ENCODE measurements around the gene SYTL3. TPM values are rescaled to one million over a fixed set of nuclear protein-coding genes. Genes with fewer than 3 reads are reported as not detected.

Gene SYTL3
- total RNA-seq, 4 donors from 2014 or later = 2.4 to 6.4 (median 2.9) TPM

DNA sequence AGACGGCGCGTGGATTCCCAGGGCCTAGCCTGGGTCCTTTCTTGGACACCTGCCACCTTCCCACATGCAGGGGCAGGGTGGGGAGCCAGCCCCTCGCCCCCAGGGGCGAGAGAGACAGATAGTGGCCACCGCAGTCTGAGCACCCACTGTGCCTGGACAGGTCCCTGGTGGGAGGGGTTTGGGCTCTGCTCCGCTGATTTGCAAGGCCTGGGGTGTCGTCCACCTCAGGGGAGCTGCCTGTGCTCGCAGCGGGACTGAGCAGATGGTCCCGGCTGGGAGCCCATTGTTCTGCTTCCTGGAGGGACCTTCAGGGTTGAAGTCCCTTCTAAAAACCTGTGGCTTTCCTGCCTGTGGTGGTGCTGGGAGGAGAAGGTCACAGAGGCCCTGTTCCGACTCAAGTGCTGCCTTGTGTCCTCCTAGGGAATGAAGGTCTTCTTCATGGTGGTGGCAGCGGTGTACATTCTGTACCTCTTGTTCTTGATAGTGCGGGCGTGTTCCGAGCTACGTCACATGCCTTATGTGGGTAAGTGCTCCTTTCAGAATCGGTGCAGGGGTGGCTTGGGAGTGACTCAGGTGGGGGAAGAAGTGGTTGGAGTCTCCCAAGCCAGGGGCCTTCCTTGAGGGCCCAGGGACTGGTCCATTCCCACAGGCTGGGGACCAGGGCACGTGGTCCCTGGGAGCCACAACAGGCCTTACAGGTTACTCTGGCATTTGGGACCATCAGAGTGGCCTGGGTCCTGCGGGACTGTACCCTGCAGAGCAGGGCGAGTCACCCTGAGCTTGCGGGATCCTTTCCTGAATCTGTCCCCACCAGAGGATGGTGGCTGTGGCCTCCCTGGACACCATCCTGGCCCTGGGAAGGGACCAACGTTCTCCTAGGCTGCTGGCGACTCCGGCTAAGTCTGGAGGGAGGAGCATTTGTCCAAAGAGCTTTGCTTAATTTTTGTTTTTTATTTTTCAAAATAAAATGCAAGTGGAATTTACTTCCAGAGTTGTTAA, 24.9 kb upstream of the SYTL3 start:
- Histone ChIP-seq H3K27ac (no peak overlapping the region), H3K4me3 (no peak overlapping the region), H3K9me3 (no peaks in the 10 kb centered on the region), H3K27me3 (no peaks in the 10 kb centered on the region), H3K4me1 (peaks cover 0 to 2% (median 0%) of the 10 kb centered on the region in 4 donors), H3K36me3 (peaks cover 0 to 12% (median 4%) of the 10 kb centered on the region in 4 donors)
- WGBS, 2 donors (ENCODE audit: low coverage in 1 of 2) = 92% methylated on average over 25 of the region's 25 CpGs; no CpG with 5 or more reads in 1 of the 2 donors
- in situ Hi-C loops (cut with MboI; ENCODE audit: low pct_ligation_motif_present in 1 of 4, low pct_unique_long_range_greater_than_20kb in 1 of 4, low sequenced_read_pairs in 3 of 4) = loop anchor here in 2 of 4 donors (25.0 kb wide), 1 partner anchor 413 kb away; no protein-coding TSS in a partner anchor
- intact Hi-C loops (cut with DNase I; ENCODE audit: low total_unique reads) = no loop called here
- TF ChIP-seq POLR2A (IDR thresholded peaks at IDR 0.05) (no peak), POLR2AphosphoS5 (IDR thresholded peaks at IDR 0.05) (no peak), EP300 (IDR thresholded peaks at IDR 0.05; ENCODE audit: low read depth) (no peak)
- TF ChIP-seq, protein P1, sequence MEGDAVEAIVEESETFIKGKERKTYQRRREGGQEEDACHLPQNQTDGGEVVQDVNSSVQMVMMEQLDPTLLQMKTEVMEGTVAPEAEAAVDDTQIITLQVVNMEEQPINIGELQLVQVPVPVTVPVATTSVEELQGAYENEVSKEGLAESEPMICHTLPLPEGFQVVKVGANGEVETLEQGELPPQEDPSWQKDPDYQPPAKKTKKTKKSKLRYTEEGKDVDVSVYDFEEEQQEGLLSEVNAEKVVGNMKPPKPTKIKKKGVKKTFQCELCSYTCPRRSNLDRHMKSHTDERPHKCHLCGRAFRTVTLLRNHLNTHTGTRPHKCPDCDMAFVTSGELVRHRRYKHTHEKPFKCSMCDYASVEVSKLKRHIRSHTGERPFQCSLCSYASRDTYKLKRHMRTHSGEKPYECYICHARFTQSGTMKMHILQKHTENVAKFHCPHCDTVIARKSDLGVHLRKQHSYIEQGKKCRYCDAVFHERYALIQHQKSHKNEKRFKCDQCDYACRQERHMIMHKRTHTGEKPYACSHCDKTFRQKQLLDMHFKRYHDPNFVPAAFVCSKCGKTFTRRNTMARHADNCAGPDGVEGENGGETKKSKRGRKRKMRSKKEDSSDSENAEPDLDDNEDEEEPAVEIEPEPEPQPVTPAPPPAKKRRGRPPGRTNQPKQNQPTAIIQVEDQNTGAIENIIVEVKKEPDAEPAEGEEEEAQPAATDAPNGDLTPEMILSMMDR (IDR thresholded peaks at IDR 0.05) = no peak
- no peak for DNase-seq

DNA sequence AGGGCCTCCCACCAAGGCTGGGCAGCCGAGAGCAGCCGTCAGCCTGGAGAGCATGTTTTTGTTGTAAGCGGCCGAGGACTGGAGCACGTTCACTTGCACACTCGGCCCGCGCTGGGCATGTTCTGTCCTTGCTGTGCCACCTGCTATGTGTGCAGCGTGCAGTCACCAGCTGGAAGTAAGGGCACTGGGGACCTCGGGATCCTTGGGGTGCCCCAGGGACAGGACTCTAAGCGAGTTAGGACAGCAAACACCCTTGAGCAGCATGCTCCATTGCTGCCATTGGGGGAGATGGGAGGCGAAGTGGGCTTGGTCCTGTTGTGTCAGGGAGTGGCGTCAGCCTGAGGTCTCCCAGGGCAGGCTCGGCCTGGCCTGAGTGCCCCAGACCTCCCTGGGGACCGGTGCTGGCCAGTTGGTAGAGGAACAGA, 24.0 kb upstream of the SYTL3 start:
- intact Hi-C loops (cut with DNase I; ENCODE audit: low total_unique reads) = no loop called here
- no peak overlapping the region for H3K4me3 ChIP-seq
- no peak for DNase-seq
- in situ Hi-C loops (cut with MboI; ENCODE audit: low pct_ligation_motif_present in 1 of 4, low pct_unique_long_range_greater_than_20kb in 1 of 4, low sequenced_read_pairs in 3 of 4) = no loop called here
- no peaks in the 10 kb centered on the region for H3K27me3 ChIP-seq
- H3K4me1 ChIP-seq = peaks cover 4 to 11% (median 8%) of the 10 kb centered on the region in 4 donors
- no peak overlapping the region for H3K27ac ChIP-seq
- whole genome bisulfite sequencing, 2 donors (ENCODE audit: low coverage in 1 of 2) = 90% methylated on average over 15 of the region's 15 CpGs; no CpG with 5 or more reads in 1 of the 2 donors
- TF ChIP-seq EP300 (IDR thresholded peaks at IDR 0.05; ENCODE audit: low read depth) (no peak), POLR2AphosphoS5 (IDR thresholded peaks at IDR 0.05) (no peak), POLR2A (IDR thresholded peaks at IDR 0.05) (no peak)
- TF ChIP-seq, protein P1 (IDR thresholded peaks at IDR 0.05) = no peak
- peaks cover 0 to 12% (median 4%) of the 10 kb centered on the region in 4 donors for H3K36me3 ChIP-seq
- no peaks in the 10 kb centered on the region for H3K9me3 ChIP-seq

DNA sequence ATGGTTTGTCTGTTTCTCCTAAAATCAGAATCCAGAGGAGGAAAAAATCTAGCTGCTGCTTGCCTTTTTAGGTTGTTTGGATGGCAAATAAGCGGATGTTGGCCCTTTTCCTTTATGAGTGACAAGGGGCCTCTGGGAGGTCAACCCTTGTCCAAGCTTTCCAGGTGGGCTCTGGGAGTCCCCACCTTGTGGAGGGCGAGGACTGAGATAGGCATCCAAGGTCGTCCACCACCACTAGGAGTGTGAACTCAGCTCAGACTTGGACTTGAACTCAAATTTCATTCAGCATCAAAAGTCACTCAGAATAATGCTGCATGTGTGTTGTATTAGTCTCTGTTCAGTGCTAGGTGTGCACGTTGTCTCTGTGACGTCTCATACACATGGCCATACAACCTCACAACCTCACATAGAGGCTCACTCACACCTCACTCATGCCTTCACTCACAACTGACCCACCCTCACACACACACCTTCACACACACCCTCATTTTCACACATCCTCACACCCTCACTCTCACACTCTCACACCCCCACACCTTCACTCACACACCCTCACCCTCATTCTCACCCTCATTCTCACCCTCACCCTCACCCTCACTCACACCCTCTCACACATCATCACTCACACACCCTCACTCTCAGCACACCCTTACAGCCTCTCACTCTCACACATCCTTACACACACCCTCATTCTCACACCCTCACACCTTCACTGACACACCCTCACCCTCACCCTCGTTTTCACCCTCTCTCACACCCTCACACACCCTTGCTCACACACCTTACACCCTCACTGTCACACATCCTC, 23.3 kb upstream of the SYTL3 start:
- Histone ChIP-seq H3K27ac (no peak overlapping the region), H3K4me1 (peaks cover 10 to 18% (median 15%) of the 10 kb centered on the region in 4 donors), H3K4me3 (no peak overlapping the region), H3K36me3 (peaks cover 0 to 8% (median 4%) of the 10 kb centered on the region in 4 donors), H3K9me3 (no peaks in the 10 kb centered on the region), H3K27me3 (no peaks in the 10 kb centered on the region)
- TF ChIP-seq, protein P1 (IDR thresholded peaks at IDR 0.05) = no peak
- TF ChIP-seq POLR2AphosphoS5 (IDR thresholded peaks at IDR 0.05) = no peak
- TF ChIP-seq POLR2A (IDR thresholded peaks at IDR 0.05) = no peak
- no peak for TF ChIP-seq EP300 (IDR thresholded peaks at IDR 0.05; ENCODE audit: low read depth)
- in situ Hi-C loops (cut with MboI; ENCODE audit: low pct_ligation_motif_present in 1 of 4, low pct_unique_long_range_greater_than_20kb in 1 of 4, low sequenced_read_pairs in 3 of 4) = no loop called here
- WGBS, 2 donors (ENCODE audit: low coverage in 1 of 2) = 78 to 80% methylated on average over 4 to 6 of the region's 6 CpGs
- DNase-seq = no peak
- intact Hi-C loops (cut with DNase I; ENCODE audit: low total_unique reads) = no loop called here
